NCI-H2227 treated with DMSO at 0.1 percent for 48 hours (cell line): ENCODE data around the gene FAM186B.

ENCODE experiments used
- DNase-seq: peaks from one replicate; lab custom pipeline; 2025; lab: John Stamatoyannopoulos, UW

The FAM186B gene

GRCh38 chr12:49567611-49568441 is 37.6 kb downstream of the FAM186B start, which contains the start of gene MCRS1:
Gene MCRS1 (minus strand): TSS chr12:49568142. CDS start chr12:49566731, 1,411 bp downstream.
- DNase-seq, result peak; percentile 83

GRCh38 chr12:49567302-49567610 is 38.2 kb downstream of the FAM186B start:
- no peak for DNase-seq

GRCh38 chr12:49566361-49566760 is 39.1 kb downstream of the FAM186B start:
- no peak for DNase-seq

GRCh38 chr12:49565406-49566265 is 39.8 kb downstream of the FAM186B start:
- no peak for DNase-seq

GRCh38 chr12:49564686-49565405 is 40.6 kb downstream of the FAM186B start:
- no peak for DNase-seq

GRCh38 chr12:49563951-49564685 is 41.3 kb downstream of the FAM186B start:
- DNase-seq, result no peak

GRCh38 chr12:49562831-49563230 is 42.6 kb downstream of the FAM186B start:
- no peak for DNase-seq

- DNase-seq, result no peak
Measured at GRCh38 chr12:49562233-49562632, 43.2 kb downstream of the FAM186B start.

- DNase-seq, result no peak
Measured at GRCh38 chr12:49560695-49561094, 44.7 kb downstream of the FAM186B start.

GRCh38 chr12:49559011-49559675 is 46.3 kb downstream of the FAM186B start:
- DNase-seq, result no peak

GRCh38 chr12:49558526-49558925 is 46.9 kb downstream of the FAM186B start:
- DNase-seq, result no peak

- DNase-seq, result no peak
Measured at GRCh38 chr12:49557917-49558215, 47.6 kb downstream of the FAM186B start.

GRCh38 chr12:49557187-49557916 is 48.1 kb downstream of the FAM186B start:
- no peak for DNase-seq

GRCh38 chr12:49556391-49557186 is 48.9 kb downstream of the FAM186B start:
- DNase-seq, result no peak

GRCh38 chr12:49555631-49556390 is 49.6 kb downstream of the FAM186B start:
- DNase-seq, result no peak

GRCh38 chr12:49554266-49554665 is 51.2 kb downstream of the FAM186B start:
- no peak for DNase-seq

- peak; percentile 8 for DNase-seq
Measured at GRCh38 chr12:49553512-49554088, 51.8 kb downstream of the FAM186B start.

- no peak for DNase-seq
Measured at GRCh38 chr12:49552899-49553298, 52.5 kb downstream of the FAM186B start.

- no peak for DNase-seq
Measured at GRCh38 chr12:49552425-49552824, 53.0 kb downstream of the FAM186B start.
